Esophagus muscularis mucosa (tissue), 4 donors: ENCODE measurements around the gene ALDH1A2.

Experiments used
- CTCF ChIP-seq, 3 experiments: fragments of 200-600 bp in 2 of 3; fragments of 450-650 bp in 1 of 3; sonication (generic) in 2 of 3; IDR thresholded peaks; one replicate each; pipeline ENCODE4 v1.5.1; 2017 to 2019; ENCODE audit warnings: antibody characterized with exemption in 3 of 3, mild to moderate bottlenecking in 2 of 3, moderate library complexity in 1 of 3
- EP300 ChIP-seq: sonication (generic); formaldehyde crosslinking; IDR thresholded peaks from one replicate; pipeline ENCODE4 v1.6.1; 2017; ENCODE audit warnings: antibody characterized with exemption
- POLR2A ChIP-seq: fragments of 450-650 bp; IDR thresholded peaks from one replicate; pipeline ENCODE4 v1.6.1; 2017; ENCODE audit warnings: antibody characterized with exemption, moderate library complexity, mild to moderate bottlenecking, low read depth

GRCh38 chr15:57924598-57924997, 140.9 kb downstream of the ALDH1A2 start:
- TF ChIP-seq CTCF (IDR thresholded peaks at IDR 0.05) (no peak), EP300 (no peak), POLR2A (no peak)
